ENCODE measurements around the gene AKIRIN2. TPM values are rescaled to one million over a fixed set of nuclear protein-coding genes. Genes with fewer than 3 reads are reported as not detected.

AKIRIN2 gene
- total and polyA plus RNA-seq, 12 donors: 14.8 to 56.0 (median 43.1) TPM

GRCh38 chr6:87668013-87668412 lies 34.0 kb downstream of the AKIRIN2 start:
- H3K27ac ChIP-seq: no peak overlapping the region
- ATAC-seq: no peak
- intact Hi-C loops (cut with DNase I): no loop called here
- H3K9me3 ChIP-seq: no peaks in the 10 kb centered on the region
- TF ChIP-seq, protein P1, sequence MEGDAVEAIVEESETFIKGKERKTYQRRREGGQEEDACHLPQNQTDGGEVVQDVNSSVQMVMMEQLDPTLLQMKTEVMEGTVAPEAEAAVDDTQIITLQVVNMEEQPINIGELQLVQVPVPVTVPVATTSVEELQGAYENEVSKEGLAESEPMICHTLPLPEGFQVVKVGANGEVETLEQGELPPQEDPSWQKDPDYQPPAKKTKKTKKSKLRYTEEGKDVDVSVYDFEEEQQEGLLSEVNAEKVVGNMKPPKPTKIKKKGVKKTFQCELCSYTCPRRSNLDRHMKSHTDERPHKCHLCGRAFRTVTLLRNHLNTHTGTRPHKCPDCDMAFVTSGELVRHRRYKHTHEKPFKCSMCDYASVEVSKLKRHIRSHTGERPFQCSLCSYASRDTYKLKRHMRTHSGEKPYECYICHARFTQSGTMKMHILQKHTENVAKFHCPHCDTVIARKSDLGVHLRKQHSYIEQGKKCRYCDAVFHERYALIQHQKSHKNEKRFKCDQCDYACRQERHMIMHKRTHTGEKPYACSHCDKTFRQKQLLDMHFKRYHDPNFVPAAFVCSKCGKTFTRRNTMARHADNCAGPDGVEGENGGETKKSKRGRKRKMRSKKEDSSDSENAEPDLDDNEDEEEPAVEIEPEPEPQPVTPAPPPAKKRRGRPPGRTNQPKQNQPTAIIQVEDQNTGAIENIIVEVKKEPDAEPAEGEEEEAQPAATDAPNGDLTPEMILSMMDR (IDR thresholded peaks at IDR 0.05): no peak
- peaks cover 0 to 94% (median 6%) of the 10 kb centered on the region in 9 donors for H3K36me3 ChIP-seq
- H3K4me3 ChIP-seq: no peak overlapping the region
- peaks cover 0 to 24% (median 0%) of the 10 kb centered on the region in 9 donors for H3K4me1 ChIP-seq
- 91 to 92% methylated on average over 2 of the region's 2 CpGs for WGBS, 2 donors
- no peak for DNase-seq
- H3K27me3 ChIP-seq: no peaks in the 10 kb centered on the region

GRCh38 chr6:87667032-87667431 lies 35.0 kb downstream of the AKIRIN2 start:
- peaks cover 0 to 94% (median 3%) of the 10 kb centered on the region in 9 donors for H3K36me3 ChIP-seq

DNA sequence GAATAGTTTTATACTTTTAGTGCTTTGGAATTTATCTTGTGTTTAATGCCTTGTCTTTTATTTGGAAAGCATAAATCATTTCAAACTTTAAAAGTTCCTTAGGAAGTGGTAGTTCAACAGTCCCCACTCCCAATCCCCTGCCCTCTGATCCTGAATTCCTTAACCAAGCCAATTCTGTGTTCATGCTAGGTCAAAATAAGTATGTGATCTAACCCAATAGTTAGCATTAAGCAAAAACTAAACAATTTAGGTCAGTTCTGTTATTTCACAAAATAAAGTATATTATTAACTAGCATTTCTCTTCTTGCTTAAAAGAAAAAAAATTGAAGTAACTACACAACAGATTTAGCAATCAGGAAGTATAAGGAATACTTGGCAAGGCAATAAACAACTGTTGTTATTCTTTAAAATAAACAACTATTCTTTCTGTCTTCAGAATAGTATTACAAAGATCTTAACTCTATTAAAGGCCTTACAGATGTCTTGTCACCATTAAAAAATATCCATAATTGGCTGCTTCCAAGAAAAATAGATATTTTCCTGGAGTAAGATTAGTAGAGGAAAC lies 37.0 kb downstream of the AKIRIN2 start:
- intact Hi-C loops (cut with DNase I): loop anchor here in 1 of 10 donors (5.0 kb wide), 1 partner anchor 32 kb away; no protein-coding TSS in a partner anchor

More at GRCh38 chr6:87667032-87667431, 35.0 kb downstream of the AKIRIN2 start:
- no peak for DNase-seq
- ATAC-seq: no peak
- no peaks in the 10 kb centered on the region for H3K9me3 ChIP-seq
- H3K4me3 ChIP-seq: no peak overlapping the region
- H3K4me1 ChIP-seq: peaks cover 0 to 15% (median 0%) of the 10 kb centered on the region in 9 donors
- TF ChIP-seq, protein P1 (IDR thresholded peaks at IDR 0.05): no peak
- intact Hi-C loops (cut with DNase I): no loop called here
- H3K27ac ChIP-seq: no peak overlapping the region
- no peaks in the 10 kb centered on the region for H3K27me3 ChIP-seq

DNA sequence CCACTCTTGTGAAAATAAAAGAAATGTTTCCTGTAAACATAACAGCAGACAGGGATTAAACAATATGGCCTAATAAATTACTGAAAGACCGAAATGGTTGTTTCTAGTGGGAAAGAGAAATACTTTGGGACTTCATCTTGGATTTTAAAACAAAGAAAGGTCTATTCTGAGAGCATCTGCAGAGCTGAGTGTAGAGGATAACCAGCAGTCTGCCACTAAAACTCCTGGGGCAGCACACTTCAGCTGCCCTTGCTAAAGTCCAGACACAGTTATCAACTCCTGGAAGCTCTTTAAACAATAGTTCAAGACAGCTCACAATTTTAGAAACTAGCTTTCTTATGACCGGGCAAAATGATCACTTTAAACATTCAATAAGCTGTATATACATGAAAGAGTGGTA lies 38.6 kb downstream of the AKIRIN2 start:
- ATAC-seq (peak in 3 of 8 donors; percentile 54 to 75 (median 64)), DNase-seq (no peak)
- H3K27me3 ChIP-seq: no peaks in the 10 kb centered on the region
- peaks cover 0 to 29% (median 1%) of the 10 kb centered on the region in 9 donors for H3K4me1 ChIP-seq
- H3K4me3 ChIP-seq: no peak overlapping the region
- 52 to 67% methylated on average over 2 of the region's 2 CpGs for WGBS, 2 donors
- H3K27ac ChIP-seq: peak overlapping the region in 3 of 10 donors; percentile 12 to 45 (median 41)
- TF ChIP-seq, protein P1 (IDR thresholded peaks at IDR 0.05): no peak
- peaks cover 0 to 85% (median 0%) of the 10 kb centered on the region in 9 donors for H3K36me3 ChIP-seq
- intact Hi-C loops (cut with DNase I): loop anchor here in 1 of 10 donors (5.0 kb wide), 1 partner anchor 34 kb away; no protein-coding TSS in a partner anchor
- no peaks in the 10 kb centered on the region for H3K9me3 ChIP-seq

More for the DNA sequence above, 37.0 kb downstream of the AKIRIN2 start:
- H3K27me3 ChIP-seq: no peaks in the 10 kb centered on the region
- peaks cover 0 to 94% (median 1%) of the 10 kb centered on the region in 9 donors for H3K36me3 ChIP-seq
- ATAC-seq: no peak
- H3K4me1 ChIP-seq: peaks cover 0 to 20% (median 0%) of the 10 kb centered on the region in 9 donors
- no peaks in the 10 kb centered on the region for H3K9me3 ChIP-seq
- no peak overlapping the region for H3K27ac ChIP-seq
- no peak for DNase-seq
- no peak overlapping the region for H3K4me3 ChIP-seq
- TF ChIP-seq, protein P1 (IDR thresholded peaks at IDR 0.05): no peak
